ENCODE data around the gene FLACC1.

FLACC1 gene

DNA sequence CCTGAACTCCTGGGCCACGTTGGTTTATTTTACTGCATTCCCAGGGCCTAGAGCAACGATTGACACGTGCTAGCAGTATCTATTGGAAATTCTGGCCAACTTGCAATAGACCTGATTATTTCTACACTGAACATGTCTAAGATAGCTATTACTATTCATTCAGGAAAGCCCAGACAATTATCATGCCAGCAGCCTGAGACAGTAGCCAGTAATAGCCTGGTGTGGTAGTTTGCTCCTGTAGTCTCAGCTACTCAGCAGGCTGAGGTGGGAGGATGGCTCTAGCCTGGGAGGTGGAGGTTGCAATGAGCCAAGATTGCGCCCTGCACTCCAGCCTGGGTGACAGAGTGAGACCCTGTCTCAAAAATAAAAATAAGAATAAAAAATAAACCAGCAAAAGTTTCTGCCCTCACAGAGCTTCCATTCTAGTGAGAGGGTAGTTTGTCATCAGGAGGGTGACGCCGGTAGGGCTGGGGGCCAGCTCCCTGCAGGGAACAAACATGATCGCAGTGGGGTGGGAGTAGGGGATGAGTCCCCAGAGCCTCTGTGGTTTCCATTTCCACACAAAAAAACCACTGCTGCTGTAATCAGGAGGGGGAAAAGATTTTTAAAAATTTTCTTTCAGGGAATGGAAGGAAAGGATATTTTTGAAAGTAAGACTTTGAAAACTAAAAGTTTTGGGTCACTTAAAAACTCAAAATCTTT lies 92.5 kb downstream of the FLACC1 start:
- TF ChIP-seq, protein P1, sequence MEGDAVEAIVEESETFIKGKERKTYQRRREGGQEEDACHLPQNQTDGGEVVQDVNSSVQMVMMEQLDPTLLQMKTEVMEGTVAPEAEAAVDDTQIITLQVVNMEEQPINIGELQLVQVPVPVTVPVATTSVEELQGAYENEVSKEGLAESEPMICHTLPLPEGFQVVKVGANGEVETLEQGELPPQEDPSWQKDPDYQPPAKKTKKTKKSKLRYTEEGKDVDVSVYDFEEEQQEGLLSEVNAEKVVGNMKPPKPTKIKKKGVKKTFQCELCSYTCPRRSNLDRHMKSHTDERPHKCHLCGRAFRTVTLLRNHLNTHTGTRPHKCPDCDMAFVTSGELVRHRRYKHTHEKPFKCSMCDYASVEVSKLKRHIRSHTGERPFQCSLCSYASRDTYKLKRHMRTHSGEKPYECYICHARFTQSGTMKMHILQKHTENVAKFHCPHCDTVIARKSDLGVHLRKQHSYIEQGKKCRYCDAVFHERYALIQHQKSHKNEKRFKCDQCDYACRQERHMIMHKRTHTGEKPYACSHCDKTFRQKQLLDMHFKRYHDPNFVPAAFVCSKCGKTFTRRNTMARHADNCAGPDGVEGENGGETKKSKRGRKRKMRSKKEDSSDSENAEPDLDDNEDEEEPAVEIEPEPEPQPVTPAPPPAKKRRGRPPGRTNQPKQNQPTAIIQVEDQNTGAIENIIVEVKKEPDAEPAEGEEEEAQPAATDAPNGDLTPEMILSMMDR (IDR thresholded peaks at IDR 0.05; ENCODE audit: low read depth, low read length) = no peak
- no peak overlapping the region for H3K4me3 ChIP-seq (ENCODE audit: low read depth, low read length)
- DNase-seq (ENCODE audit: low read depth, low spot score) = no peak
- in situ Hi-C loops (cut with HindIII; ENCODE audit: low sequenced_read_pairs) = no loop called here

- TF ChIP-seq, protein P1 (IDR thresholded peaks at IDR 0.05; ENCODE audit: low read depth, low read length) = no peak
- no peak for DNase-seq (ENCODE audit: low read depth, low spot score)
- in situ Hi-C loops (cut with HindIII; ENCODE audit: low sequenced_read_pairs) = no loop called here
- H3K4me3 ChIP-seq (ENCODE audit: low read depth, low read length) = no peak overlapping the region
These were observed 93.4 kb downstream of the FLACC1 start for GRCh38 chr2:201263779-201264178.

DNA sequence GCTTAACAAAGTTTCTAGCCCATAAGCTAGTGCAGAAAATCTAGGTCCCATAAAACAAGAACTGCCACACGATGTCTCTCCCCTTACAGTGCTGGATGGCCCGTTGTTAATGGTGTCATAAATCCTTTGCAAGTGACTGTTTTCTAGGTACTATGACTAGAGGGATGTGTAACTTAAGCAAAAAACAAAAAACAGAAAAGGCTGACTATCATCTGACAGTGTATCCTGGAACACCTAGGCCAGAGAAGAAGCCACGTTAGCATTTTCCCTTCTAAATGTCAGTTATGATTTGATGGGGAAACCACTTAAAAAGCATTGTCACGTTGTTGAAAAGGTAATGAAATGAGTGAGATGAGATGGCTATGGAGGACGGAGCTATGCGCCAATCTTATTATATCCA lies 94.4 kb downstream of the FLACC1 start:
- TF ChIP-seq, protein P1 (IDR thresholded peaks at IDR 0.05; ENCODE audit: low read depth, low read length) = no peak
- in situ Hi-C loops (cut with HindIII; ENCODE audit: low sequenced_read_pairs) = no loop called here
- DNase-seq (ENCODE audit: low read depth, low spot score) = no peak
- no peak overlapping the region for H3K4me3 ChIP-seq (ENCODE audit: low read depth, low read length)

DNA sequence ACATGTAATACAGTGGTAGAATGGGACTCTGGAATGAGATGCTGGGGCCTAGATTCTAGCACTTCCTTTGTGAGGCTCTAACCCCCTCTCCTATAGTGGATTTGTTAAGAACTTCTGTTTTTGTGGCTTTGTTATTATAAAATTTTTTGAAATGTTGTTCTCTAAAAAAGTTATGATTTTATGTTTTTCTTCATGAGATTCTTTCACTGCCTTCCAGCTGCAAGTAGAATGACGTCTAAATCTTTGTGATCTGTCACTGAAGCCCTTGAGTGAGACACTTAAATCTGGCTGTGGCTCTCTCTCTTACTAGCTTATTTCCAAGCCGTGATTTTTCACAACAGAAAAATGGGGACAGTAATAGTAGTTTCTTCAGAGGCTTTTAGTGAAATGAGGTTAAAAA lies 95.2 kb downstream of the FLACC1 start:
- H3K4me3 ChIP-seq (ENCODE audit: low read depth, low read length) = no peak overlapping the region
- no peak for DNase-seq (ENCODE audit: low read depth, low spot score)
- TF ChIP-seq, protein P1 (IDR thresholded peaks at IDR 0.05; ENCODE audit: low read depth, low read length) = no peak
- in situ Hi-C loops (cut with HindIII; ENCODE audit: low sequenced_read_pairs) = no loop called here

- TF ChIP-seq, protein P1 (IDR thresholded peaks at IDR 0.05; ENCODE audit: low read depth, low read length) = no peak
- in situ Hi-C loops (cut with HindIII; ENCODE audit: low sequenced_read_pairs) = no loop called here
- no peak for DNase-seq (ENCODE audit: low read depth, low spot score)
- H3K4me3 ChIP-seq (ENCODE audit: low read depth, low read length) = no peak overlapping the region
These were observed 95.7 kb downstream of the FLACC1 start for GRCh38 chr2:201261471-201261870.

GRCh38 chr2:201260302-201260800 lies 96.8 kb downstream of the FLACC1 start, which contains the start of gene CASP8:
TSS of gene CASP8 (plus strand) at chr2:201260536. CDS start at chr2:201266487, 5,951 bp downstream.
- TF ChIP-seq, protein P1 (IDR thresholded peaks at IDR 0.05; ENCODE audit: low read depth, low read length) = no peak
- in situ Hi-C loops (cut with HindIII; ENCODE audit: low sequenced_read_pairs) = no loop called here
- H3K4me3 ChIP-seq (ENCODE audit: low read depth, low read length) = no peak within 1 kb of the TSS
- no peak for DNase-seq (ENCODE audit: low read depth, low spot score)
